ENCODE measurements around the gene MME.
"Not testable (repeated sequence)": the region's sequence is repeated elsewhere in the genome, so short reads cannot be mapped to it uniquely, and the experiment has no call there.

The MME gene

GRCh38 chr3:155086051-155086450 is 5.9 kb downstream of the MME start:
- no peak for DNase-seq

GRCh38 chr3:155088706-155089345 is 8.7 kb downstream of the MME start:
- no peak for DNase-seq

GRCh38 chr3:155089495-155089894 is 9.4 kb downstream of the MME start:
- DNase-seq, result no peak

- peak; percentile 89 for DNase-seq
Observed at GRCh38 chr3:155093261-155093660, 13.1 kb downstream of the MME start.

- no peak for DNase-seq
Observed at GRCh38 chr3:155096303-155097008, 16.3 kb downstream of the MME start.

- DNase-seq, result no peak
Observed at GRCh38 chr3:155097009-155097349, 16.9 kb downstream of the MME start.

GRCh38 chr3:155101398-155101797 is 21.3 kb downstream of the MME start:
- no peak for DNase-seq

GRCh38 chr3:155102329-155102728 is 22.2 kb downstream of the MME start:
- DNase-seq, result no peak

GRCh38 chr3:155103686-155104085 is 23.6 kb downstream of the MME start:
- no peak for DNase-seq

- DNase-seq, result no peak
Observed at GRCh38 chr3:155106119-155106518, 26.0 kb downstream of the MME start.

- DNase-seq, result no peak
Observed at GRCh38 chr3:155110022-155110421, 29.9 kb downstream of the MME start.

- DNase-seq, result peak; percentile 33
Observed at GRCh38 chr3:155110996-155111901, 31.1 kb downstream of the MME start.

- no peak for DNase-seq
Observed at GRCh38 chr3:155111971-155112370, 31.9 kb downstream of the MME start.

GRCh38 chr3:155112661-155113389 is 32.7 kb downstream of the MME start:
- DNase-seq, result no peak

- not testable (repeated sequence) for DNase-seq
Observed at GRCh38 chr3:155124745-155125144, 44.6 kb downstream of the MME start.

- DNase-seq, result no peak
Observed at GRCh38 chr3:155129396-155129795, 49.3 kb downstream of the MME start.

- DNase-seq, result no peak
Observed at GRCh38 chr3:155130001-155130400, 49.9 kb downstream of the MME start.

- no peak for DNase-seq
Observed at GRCh38 chr3:155131104-155131503, 51.0 kb downstream of the MME start.

- not testable (repeated sequence) for DNase-seq
Observed at GRCh38 chr3:155134311-155134710, 54.2 kb downstream of the MME start.

GRCh38 chr3:155135003-155135402 is 54.9 kb downstream of the MME start:
- no peak for DNase-seq

- DNase-seq, result no peak
Observed at GRCh38 chr3:155138677-155139076, 58.6 kb downstream of the MME start.

GRCh38 chr3:155147588-155147987 is 67.5 kb downstream of the MME start:
- no peak for DNase-seq

- DNase-seq, result no peak
Observed at GRCh38 chr3:155149494-155149893, 69.4 kb downstream of the MME start.

All from NCI-H2029 (cell line).